Erythroblast (primary cell): ENCODE results near the gene RETREG1.

Experiments used
- GATA1 ChIP-seq: IDR thresholded peaks from 2 replicates; pipeline ENCODE4 v1.6.1; 2011; ENCODE audit warnings: low read depth, mild to moderate bottlenecking, control low read depth, low read length, moderate library complexity
- POLR2A ChIP-seq: IDR thresholded peaks from 2 replicates; pipeline ENCODE4 v1.6.1; 2011; ENCODE audit warnings: mild to moderate bottlenecking, low read length

DNA sequence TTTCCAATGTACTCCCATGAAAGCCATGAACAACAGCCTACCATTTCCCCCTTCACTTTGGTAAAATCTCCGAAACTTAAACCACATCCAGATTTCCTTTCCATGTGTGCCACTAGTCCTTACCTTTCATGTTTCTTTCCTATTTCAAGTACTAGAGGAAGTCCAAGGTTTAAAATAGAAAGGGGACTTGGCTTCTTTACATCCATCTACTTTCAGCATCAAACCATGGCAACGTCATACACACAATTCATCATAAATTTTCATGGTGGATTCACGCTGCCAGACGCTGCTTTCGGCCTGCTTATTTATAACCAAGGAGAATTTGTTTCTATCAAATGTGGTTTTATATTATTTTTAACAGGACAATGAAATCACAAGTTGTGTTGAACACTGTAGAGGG lies 92.5 kb downstream of the RETREG1 start:
- TF ChIP-seq POLR2A (no peak), GATA1 (no peak)
